Activated B cell treated with CpG ODN at 0.5 μM for 24 hours (primary cell): ENCODE data around the gene ADGRG2. TPM values are rescaled to one million over a fixed set of nuclear protein-coding genes. Genes with fewer than 3 reads are reported as not detected.

Experiments
- ATAC-seq: fragments of 200-7000 bp; cut with Tn5 transposase; one replicate; pipeline ENCODE4 v1.10.0; 2021; ENCODE audit warnings: low read depth, mild to moderate bottlenecking, moderate library complexity
- CTCF ChIA-PET: fragments of 350-600 bp; sonication (Branson Sonifier 250); formaldehyde crosslinking; loops from one replicate; lab custom pipeline; 2021; ENCODE audit warnings: antibody characterized with exemption; lab: Charles Lee
- POLR2A ChIA-PET: fragments of 350-600 bp; sonication (Branson Sonifier 250); formaldehyde crosslinking; loops from one replicate; lab custom pipeline; 2021; ENCODE audit warnings: antibody characterized with exemption; lab: Charles Lee
- DNase-seq: peaks from one replicate; pipeline ENCODE4 v3.0.0; 2022
- H3K27ac Mint-ChIP-seq: one replicate; pipeline ENCODE4 v1.8.0; 2020; ENCODE audit warnings: mixed read lengths
- H3K27me3 Mint-ChIP-seq: one replicate; pipeline ENCODE4 v1.8.0; 2021; ENCODE audit warnings: mixed read lengths
- H3K36me3 Mint-ChIP-seq: one replicate; pipeline ENCODE4 v1.8.0; 2021; ENCODE audit warnings: low read depth, mixed read lengths
- H3K4me1 Mint-ChIP-seq: one replicate; pipeline ENCODE4 v1.8.0; 2021; ENCODE audit warnings: mixed read lengths
- H3K4me3 Mint-ChIP-seq: one replicate; pipeline ENCODE4 v1.8.0; 2020; ENCODE audit warnings: mild to moderate bottlenecking, mixed read lengths
- H3K9me3 Mint-ChIP-seq: one replicate; pipeline ENCODE4 v1.8.0; 2020; ENCODE audit warnings: mixed read lengths
- intact Hi-C: fragments of 100-400 bp; cut with micrococcal nuclease; formaldehyde crosslinking; loops from one replicate; pipeline ENCODE4 v1.15.1; 2024
- total RNA-seq: library from RNA; stranded (reverse); gene quantifications from 2 replicates; pipeline ENCODE4 v1.2.3, GENCODE V29; 2022
- TF ChIP-seq, protein P1 (sequence below): fragments of 200-600 bp; IDR thresholded peaks from one replicate; pipeline ENCODE4 v1.8.0; 2022; ENCODE audit warnings: antibody characterized with exemption, mild to moderate bottlenecking

The ADGRG2 gene
- total RNA-seq, 1 donor from 2014 or later = not detected

DNA sequence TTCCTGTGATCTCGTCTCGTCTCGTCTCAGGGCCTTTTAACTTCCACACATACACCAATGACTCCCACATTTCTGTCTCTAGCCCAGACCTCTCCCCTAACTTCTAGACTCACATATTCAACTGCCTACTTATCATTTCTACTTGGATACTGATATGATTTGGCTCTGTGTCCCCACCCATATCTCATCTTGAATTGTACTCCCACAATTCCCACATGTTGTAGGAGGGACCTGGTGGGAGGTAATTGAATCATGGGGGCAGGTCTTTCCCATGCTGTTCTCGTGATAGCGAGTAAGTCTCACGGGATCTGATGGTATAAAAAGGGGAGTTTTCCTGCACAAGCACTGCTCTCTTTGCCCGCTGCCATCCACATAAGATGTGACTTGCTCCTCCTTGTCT is 147.3 kb downstream of the ADGRG2 start:
- peaks cover 1% of the 10 kb centered on the region for H3K36me3 Mint-ChIP-seq
- H3K27ac Mint-ChIP-seq = no peak overlapping the region
- intact Hi-C loops = no loop called here
- H3K4me3 Mint-ChIP-seq = no peak overlapping the region
- TF ChIP-seq, protein P1, sequence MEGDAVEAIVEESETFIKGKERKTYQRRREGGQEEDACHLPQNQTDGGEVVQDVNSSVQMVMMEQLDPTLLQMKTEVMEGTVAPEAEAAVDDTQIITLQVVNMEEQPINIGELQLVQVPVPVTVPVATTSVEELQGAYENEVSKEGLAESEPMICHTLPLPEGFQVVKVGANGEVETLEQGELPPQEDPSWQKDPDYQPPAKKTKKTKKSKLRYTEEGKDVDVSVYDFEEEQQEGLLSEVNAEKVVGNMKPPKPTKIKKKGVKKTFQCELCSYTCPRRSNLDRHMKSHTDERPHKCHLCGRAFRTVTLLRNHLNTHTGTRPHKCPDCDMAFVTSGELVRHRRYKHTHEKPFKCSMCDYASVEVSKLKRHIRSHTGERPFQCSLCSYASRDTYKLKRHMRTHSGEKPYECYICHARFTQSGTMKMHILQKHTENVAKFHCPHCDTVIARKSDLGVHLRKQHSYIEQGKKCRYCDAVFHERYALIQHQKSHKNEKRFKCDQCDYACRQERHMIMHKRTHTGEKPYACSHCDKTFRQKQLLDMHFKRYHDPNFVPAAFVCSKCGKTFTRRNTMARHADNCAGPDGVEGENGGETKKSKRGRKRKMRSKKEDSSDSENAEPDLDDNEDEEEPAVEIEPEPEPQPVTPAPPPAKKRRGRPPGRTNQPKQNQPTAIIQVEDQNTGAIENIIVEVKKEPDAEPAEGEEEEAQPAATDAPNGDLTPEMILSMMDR = no peak
- no peak for DNase-seq
- H3K4me1 Mint-ChIP-seq = no peaks in the 10 kb centered on the region
- ChIA-PET POLR2A (no interaction called here), CTCF (no interaction called here)
- no peaks in the 10 kb centered on the region for H3K27me3 Mint-ChIP-seq
- no peak for ATAC-seq
- no peaks in the 10 kb centered on the region for H3K9me3 Mint-ChIP-seq

DNA sequence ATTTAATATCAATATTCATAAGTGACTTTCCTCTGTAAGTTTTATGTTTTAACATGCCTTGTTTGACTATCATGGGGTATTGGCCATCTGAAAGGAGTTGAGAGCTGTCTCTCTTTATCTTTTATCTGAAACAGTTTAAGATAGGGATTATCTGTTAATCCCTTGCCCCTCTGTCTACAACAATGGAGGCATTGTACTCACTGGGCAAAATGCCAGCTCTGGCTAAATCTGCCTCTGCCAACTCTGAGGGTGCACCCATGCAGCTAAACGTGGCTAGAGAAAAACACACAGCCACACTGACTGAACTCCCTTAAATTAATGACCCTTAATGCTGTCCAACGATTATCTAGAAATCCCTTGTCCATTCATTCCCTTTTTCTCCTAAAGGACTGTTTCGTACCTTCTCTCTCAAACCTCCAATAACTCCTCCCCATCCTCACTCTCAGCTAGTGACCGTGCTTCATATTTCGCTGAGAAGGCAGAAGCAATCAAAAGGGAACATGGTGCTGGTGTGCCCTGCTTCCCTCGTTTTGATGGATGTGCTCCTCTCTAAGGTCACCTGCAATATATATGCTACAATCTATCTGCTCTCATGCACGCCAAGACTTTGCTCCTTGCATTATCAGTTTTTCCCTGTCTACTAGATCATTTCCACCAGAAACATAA is 148.6 kb downstream of the ADGRG2 start:
- Mint-ChIP-seq H3K27me3 (no peaks in the 10 kb centered on the region), H3K4me1 (no peaks in the 10 kb centered on the region), H3K9me3 (no peaks in the 10 kb centered on the region), H3K36me3 (peaks cover 1% of the 10 kb centered on the region), H3K27ac (no peak overlapping the region), H3K4me3 (no peak overlapping the region)
- DNase-seq (no peak), ATAC-seq (no peak)
- TF ChIP-seq, protein P1 = no peak
- intact Hi-C loops = no loop called here
- ChIA-PET POLR2A (no interaction called here), CTCF (no interaction called here)

DNA sequence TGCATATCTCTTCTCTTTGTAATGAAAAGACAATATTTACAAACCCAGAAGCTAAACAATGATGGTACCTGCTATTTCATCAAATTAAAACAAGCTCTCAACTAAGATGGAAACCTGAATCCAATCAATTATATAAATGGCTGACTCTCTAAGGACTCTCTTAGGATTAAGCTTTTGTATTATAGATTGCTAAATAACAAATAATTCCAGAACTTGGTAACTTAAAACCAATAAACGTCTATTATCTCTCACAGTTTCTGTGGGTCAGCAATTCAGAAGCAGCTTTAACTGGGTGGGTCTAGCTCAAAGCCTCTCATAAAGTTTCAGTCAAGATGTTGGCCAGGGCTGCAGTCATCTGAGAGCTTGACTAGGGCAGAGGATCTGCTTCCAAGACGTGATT is 150.8 kb downstream of the ADGRG2 start:
- no peaks in the 10 kb centered on the region for H3K27me3 Mint-ChIP-seq
- TF ChIP-seq, protein P1 = no peak
- DNase-seq (no peak), ATAC-seq (no peak)
- CTCF ChIA-PET = no interaction called here
- H3K4me1 Mint-ChIP-seq = no peaks in the 10 kb centered on the region
- intact Hi-C loops = no loop called here
- no peak overlapping the region for H3K4me3 Mint-ChIP-seq
- peaks cover 5% of the 10 kb centered on the region for H3K36me3 Mint-ChIP-seq
- POLR2A ChIA-PET = no interaction called here
- no peak overlapping the region for H3K27ac Mint-ChIP-seq
- H3K9me3 Mint-ChIP-seq = no peaks in the 10 kb centered on the region

DNA sequence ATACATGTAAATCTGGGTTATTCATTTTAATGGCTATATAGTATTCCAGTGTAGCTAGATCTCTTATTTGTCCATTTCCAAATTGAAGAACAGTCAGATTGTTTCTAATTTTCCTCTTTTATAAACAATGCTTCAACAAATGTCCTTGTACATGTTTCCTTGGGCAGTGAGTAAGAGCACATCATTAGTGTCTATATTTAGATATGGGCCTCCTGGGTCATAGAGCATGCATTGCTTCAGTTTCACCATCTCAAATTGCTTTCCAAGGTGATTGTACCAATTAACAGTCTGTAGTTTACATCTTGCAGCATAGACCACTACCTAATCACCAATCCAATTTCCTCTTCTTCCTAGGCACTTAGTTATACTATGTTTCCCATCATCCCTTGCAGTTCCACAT is 151.8 kb downstream of the ADGRG2 start:
- H3K27me3 Mint-ChIP-seq = no peaks in the 10 kb centered on the region
- POLR2A ChIA-PET = no interaction called here
- TF ChIP-seq, protein P1 = no peak
- H3K4me1 Mint-ChIP-seq = no peaks in the 10 kb centered on the region
- H3K27ac Mint-ChIP-seq = no peak overlapping the region
- H3K9me3 Mint-ChIP-seq = no peaks in the 10 kb centered on the region
- H3K36me3 Mint-ChIP-seq = peaks cover 5% of the 10 kb centered on the region
- no peak for ATAC-seq
- no peak overlapping the region for H3K4me3 Mint-ChIP-seq
- DNase-seq = no peak
- intact Hi-C loops = no loop called here
- CTCF ChIA-PET = no interaction called here

DNA sequence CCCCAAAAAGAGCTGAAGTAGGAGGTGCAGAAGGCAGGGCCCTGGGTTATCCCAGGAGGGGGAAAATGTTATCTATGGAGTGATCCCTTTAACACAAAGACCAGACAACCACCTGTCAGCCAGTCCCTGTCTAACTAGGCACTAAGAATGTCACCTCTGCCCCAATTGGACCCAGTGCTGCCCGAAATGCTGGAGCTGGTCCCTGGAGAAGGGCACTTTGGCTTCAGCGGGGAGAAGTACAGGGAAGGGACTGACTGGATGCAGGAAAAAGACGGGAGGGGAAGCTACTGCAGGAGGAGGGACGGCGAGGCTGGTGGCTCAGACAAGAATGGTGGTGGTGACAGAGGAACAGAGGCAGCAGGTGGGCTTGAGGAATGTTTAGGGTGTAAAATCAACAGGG is 155.6 kb downstream of the ADGRG2 start:
- ATAC-seq (no peak), DNase-seq (no peak)
- TF ChIP-seq, protein P1 = no peak
- intact Hi-C loops = no loop called here
- ChIA-PET POLR2A (no interaction called here), CTCF (no interaction called here)
- no peak overlapping the region for H3K4me3 Mint-ChIP-seq
- no peaks in the 10 kb centered on the region for H3K27me3 Mint-ChIP-seq
- no peaks in the 10 kb centered on the region for H3K9me3 Mint-ChIP-seq
- peaks cover 5% of the 10 kb centered on the region for H3K36me3 Mint-ChIP-seq
- H3K4me1 Mint-ChIP-seq = peaks cover 9% of the 10 kb centered on the region
- H3K27ac Mint-ChIP-seq = no peak overlapping the region
